Measurements from ENCODE around the gene PITPNM3.
"Not testable (repeated sequence)": the region's sequence is repeated elsewhere in the genome, so short reads cannot be mapped to it uniquely, and the experiment has no call there.

PITPNM3 gene

DNA sequence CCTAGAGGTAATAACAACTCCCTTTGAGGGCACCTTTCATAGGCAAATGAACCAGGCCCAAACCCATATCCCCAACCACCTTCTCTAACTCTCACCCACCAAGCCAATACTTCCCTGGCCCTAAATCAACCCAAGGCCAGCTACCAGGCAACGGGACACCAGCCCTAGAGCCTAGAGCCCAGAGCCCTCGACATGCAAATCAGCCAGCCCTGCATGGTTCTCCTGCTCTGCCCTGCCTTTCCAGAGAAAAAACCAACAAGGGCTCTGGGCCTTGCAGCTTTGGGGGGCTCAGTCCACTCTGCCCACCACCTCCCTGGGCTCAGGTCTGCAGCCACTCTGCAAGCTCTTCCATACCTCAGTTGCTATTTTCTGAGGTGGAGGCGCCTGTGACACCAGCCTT lies 55.0 kb downstream of the PITPNM3 start:
- DNase-seq (ENCODE audit: low spot score): no peak

DNA sequence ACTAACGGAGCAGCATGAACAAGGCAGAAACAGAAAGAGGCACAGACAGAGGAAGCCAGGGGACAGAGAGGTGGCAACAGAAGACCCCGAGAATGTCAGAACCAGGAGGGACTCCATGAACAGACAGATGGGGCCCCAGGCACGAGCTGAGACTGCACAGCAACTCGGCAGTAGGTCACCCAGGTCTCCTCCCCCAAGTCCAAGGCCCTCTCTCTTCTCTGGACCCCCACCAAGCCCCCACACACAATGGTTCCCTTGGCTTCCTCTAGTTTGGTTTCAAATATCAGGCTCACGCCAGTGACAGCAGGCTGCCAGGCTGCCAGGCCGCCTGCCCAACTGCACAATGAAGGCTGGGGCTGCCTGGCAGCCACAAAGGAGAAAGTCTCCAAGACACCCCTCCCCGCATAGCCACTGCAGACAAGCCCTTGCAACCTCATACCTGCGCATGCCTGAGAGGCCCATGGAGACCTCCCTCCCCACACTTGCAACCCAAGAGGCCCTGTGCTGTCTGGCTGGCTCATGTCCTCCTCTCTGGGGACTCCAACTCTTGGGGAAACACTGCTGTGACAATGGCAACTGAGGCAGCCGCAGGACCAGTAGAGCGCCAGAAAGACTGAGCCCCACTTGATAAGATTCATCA lies 57.3 kb downstream of the PITPNM3 start:
- peak; percentile 52 for DNase-seq (ENCODE audit: low spot score)

DNA sequence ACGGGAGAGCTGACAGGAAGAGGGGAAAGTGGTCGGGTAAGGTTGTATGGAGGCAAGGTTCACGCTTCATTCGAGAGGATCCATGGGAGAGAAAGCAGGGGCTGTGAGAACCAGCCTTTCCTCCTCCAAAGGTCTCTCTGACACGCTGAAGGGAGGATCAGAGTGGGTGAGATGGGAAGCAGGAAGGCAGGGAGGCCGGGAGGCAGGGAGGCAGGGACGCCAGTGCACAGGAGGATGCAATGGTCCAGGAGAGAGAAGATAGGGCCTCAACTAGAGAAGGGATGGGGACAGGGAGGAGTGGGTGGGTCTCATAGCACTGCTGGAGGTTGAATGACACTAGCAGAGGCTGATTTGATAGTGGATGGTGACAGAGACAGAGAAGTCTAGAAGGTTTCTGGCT lies 58.0 kb downstream of the PITPNM3 start:
- DNase-seq (ENCODE audit: low spot score): no peak

DNA sequence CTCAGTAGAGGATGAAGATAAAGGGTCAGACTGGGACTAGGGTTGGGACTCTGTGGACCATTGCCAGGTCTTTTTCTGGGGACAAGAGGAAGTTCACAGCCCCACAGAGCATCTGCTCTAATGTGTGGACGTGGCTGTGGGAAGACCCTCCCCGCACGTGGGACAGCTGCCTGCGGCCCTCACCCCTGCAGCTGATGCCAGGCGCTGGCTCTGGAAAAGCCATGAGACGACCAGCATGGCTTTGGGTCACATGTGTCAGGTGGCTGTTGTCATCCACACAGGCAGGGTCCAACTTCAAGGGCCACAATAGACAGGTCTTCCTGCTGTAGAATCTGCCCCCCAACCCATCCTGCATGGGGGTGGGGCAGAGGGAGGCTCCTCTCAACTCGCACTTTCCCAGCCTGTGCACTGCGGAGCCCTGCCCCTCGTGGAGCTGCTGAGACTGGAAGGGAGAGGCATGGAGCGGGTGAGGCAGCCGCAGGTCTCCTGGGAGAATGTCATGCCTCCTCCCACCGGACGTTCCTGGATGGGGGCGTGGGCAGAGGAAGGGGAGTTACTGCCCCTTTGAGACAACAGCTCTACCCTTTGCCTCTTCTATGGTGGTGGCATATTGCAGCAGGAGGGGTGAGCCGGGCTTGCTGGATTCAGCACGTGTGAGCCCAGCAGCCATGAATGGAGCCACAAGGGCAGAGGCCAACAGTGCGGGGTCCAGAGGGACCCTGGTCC lies 58.7 kb downstream of the PITPNM3 start:
- DNase-seq (ENCODE audit: low spot score): no peak

DNA sequence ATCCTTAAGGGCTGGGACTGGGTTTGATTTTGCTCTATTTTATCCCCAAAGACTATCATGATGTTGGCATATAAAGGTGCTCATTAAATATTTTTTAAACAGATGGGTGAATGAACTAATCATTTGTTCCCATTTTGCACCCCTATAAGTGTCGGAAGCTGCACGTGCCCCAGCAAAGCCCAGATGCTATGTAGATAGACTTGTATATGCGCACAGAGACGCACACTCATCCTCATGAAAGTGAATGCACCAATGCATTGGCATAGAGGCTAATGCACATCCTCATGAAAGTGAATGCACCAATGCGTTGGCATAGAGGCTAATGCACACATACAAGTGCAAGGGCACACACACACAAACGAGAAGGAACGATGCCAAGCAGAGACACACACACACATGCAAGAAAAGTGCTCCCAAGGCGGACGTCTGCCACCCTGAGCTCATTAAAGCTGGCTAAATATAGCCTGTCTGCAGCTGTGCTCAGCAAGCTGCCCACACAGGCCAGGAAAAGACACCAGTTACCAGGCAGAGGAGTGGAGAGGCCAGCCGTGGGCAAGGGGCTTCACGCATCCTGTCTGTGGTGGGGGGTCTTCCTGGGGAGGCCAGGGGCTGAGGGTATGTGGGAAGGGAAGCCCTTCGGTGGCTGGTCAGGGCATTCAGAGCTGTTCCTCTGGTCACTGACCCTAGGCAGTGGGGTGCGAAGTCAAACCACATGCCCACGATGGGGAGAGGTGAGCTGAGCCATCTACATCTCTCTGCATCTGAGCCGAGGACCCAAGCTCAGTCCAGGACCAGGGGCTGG lies 59.5 kb downstream of the PITPNM3 start:
- DNase-seq (ENCODE audit: low spot score): no peak

DNA sequence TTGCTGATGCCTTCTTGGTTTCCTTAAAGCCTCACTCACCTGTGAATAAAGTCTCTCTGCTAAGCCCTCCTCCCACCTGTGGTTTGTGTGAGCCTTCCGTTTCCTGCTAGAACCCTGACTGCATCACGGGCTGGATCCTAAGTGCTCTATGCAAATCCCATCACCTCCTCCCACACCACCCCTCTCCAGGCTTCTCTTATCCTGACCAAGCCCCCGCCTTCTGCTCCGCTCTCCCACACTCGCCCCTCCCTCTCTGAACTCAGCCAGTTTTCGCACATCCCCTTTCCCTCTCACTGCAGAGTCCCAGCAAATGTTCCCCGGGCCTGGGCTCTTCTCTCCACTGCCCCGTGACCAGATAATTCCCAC lies 60.3 kb downstream of the PITPNM3 start:
- no peak for DNase-seq (ENCODE audit: low spot score)

DNA sequence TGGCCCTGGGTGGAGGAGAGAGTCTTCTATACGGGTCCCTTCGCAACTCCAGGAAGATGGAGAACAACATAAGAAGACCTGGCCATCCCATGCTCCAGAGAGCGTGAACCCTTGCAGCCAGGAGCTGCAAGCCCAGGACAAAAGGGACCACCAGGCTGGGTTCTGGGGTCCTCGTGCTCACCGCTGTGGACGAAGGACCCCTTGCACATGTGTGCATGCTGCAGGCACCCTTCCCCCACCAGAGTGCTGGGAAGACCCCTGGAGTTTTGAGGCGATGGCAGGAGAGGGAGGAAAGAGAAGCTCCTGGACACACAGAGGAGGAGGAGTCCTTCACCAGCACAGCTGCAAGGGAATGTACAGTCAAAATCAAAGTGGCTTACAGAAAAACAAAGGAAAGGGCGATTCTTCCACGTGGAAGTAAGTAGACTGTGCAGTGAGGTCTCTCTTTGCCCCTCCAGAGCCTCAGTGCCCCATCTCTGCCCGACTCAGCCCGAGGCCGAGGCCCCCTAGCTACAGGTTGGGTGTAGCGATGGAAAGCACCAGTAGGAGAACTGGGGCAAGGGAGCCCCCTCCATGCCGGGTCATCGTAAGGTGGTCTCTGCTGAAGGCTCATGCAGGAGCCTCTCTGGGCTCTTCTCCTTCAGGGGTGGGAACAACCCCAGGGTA lies 60.8 kb downstream of the PITPNM3 start:
- no peak for DNase-seq (ENCODE audit: low spot score)

DNA sequence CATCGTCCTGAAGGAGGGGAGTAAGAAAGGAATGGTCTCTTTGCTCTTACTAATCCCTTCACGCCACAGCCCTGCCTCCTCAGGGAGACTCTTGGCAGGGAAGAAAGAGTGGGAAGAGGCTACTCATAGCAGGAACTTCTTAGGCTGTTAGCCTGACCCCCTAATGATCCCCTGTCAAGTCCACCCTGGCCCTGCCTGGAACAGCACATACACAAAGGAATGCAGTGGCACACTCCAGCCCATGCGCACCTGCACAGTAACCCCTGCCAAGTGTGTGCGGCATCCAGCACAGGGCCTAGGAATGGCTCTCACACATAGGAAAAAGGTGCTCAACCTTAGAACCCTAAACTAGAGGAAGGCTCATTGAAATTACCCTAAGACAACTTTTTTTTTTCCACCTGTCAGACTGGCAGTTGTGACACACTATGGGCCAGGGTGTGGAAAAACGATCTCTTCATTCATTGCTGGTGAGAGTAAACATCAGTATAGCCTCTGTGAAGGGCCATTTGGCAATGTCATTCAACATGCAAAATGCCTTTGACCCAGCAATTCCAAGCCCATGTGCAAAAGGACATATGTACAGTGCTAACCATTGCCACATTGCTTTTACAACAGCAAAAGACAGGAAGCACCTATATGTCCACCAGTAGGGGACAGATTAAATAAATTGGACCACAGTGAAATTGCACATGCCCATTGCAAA lies 62.0 kb downstream of the PITPNM3 start:
- DNase-seq (ENCODE audit: low spot score): no peak

DNA sequence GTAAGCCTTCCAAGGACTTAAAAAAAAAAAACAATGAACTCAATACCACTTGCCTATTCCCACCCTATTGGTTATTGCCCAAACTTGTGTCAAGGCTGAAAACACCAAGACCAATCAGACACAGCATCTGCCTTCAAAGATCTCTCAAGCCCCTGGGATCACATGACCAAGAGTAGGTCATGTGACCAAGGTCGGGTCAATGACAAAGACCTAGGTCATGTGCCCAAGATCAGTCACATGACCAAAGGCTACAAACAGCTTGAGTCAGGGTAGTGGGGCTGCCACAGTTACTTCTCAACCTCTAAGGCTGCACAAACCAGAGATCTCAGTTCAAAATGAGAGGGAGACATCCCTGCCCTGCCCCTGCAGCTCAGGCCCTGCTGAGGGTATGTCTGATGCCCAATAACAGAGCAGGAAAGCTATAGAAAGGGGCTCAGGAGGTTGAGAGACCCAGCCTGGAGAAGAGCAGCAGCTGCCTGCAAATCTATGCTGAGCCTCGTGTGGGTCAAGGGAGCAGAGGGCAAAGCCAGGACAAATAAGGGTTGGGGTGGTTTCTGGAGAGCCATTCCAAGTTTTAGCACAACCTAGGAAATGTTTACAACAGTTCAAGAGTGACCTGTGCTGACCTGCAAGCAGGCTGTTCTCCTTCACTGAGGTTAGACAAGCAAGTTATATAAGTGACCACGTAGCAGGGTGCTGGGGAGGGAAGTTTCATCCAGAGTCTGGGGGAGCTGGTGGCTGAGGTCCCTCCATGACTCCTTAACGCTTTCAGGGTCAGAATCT lies 63.3 kb downstream of the PITPNM3 start:
- DNase-seq (ENCODE audit: low spot score): no peak

DNA sequence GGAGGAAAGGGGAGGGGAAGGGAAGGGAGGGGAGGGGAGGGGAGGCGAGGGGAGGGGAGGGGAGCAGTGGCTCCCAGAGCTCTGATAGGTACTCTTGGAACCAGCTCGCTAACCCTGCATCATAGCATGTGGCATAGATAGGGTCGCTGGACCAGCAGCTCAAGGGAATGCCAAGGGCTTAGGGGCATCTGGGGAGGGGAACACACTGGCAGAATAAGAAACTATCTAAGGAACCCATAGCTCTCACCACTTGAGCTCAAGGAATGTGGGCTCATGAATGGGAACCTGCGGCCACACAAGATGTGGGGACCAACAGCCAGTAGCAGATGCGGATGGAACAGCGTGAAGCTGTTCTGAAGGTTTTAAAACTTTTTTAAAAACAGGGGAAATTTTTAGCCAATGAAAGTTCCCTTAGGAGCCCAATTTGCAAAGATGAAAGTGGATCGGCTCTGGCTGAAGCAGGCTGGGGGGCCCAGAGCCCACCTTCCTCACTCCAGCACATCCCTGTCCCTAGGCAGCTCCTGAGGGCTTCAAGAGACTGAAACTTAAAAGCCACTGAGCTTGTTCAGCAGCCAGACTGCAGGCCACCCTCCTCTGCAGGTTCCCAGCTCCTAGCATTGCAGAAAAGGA lies 65.2 kb downstream of the PITPNM3 start:
- DNase-seq (ENCODE audit: low spot score): no peak

DNA sequence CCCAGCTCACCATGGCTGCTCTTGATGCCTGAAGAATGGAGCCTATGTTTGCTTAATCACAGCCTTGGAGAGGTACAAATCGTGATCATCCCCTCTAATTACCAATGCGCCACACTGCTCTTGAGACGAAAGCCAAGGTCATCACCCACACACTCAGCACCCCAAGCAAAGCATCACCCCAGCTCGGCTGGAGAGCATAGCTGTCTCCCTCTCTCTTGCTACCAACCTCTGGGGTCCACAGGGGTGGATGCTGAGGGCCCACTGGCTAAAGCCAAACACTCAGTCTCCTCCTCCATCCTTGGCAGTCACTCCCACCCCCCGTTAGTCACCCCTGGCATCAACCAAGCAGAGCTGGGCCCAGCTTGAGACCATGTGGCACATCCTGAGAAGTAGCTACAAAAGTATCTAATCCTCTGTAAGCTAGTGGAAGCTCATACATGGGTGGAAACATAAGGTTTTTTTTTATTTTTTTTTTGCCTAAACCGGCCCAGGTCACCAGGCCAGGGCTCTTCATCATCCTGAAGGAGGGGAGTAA lies 67.3 kb downstream of the PITPNM3 start:
- DNase-seq (ENCODE audit: low spot score): no peak

DNA sequence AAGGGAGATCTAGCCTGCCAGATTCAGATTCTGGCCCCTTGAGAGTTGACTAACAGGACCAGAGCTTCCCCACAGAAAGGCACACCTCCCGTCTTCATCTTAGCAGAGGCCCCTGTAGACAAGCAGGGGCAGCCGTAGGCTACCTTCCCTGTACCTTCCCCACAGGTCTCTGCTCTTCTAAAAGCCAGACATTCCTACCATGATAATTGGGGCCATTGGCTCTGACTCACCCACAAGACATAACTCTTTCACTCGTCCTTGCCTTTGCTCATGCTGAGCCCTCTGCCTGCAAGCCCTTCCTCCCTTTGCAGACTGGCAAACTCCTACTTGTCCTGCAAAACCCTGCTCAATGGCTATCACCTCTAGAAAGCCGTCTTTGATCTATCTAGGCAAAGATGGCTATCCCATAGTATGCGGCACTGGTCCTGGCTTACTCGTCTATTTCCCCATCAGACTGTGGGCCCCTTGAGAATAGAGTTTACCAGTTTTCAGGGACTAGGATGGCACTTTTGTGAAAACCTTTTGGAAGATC lies 68.3 kb downstream of the PITPNM3 start:
- no peak for DNase-seq (ENCODE audit: low spot score)

DNA sequence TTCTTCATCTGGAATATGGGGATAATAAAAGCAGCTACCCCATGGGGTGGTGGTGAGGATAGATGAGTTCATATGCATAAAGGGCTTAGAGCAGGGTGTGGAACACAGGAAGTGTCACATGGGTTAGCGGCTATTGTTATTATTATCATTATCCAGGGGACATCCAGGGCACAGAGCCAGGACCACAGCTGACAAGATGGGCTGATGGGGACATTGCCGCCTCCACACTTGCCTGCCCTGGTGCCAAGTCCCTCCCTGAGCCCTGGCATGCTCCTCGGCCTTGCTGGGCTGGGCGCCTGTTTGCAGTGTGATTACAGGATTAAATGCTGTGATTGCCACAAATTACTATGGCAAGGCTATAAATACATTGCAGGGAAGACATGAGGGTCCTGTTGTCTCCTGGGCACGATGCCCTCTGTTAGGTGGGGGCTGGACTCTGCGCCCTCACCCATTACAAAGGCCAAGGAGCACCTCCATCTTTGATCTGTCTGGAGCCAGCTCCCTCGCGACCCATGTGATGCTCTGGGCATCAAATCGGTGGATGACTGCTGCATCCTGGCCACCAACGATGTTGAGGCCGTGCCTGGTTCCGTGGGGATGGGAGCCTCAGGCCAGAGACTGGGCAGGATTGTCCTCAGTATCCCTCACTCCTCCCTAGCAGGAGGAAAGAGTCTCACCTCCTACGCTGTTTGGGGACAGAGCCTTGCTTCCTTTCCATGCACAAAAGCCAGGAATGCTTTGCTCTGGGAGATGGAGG lies 68.9 kb downstream of the PITPNM3 start:
- DNase-seq (ENCODE audit: low spot score): no peak

DNA sequence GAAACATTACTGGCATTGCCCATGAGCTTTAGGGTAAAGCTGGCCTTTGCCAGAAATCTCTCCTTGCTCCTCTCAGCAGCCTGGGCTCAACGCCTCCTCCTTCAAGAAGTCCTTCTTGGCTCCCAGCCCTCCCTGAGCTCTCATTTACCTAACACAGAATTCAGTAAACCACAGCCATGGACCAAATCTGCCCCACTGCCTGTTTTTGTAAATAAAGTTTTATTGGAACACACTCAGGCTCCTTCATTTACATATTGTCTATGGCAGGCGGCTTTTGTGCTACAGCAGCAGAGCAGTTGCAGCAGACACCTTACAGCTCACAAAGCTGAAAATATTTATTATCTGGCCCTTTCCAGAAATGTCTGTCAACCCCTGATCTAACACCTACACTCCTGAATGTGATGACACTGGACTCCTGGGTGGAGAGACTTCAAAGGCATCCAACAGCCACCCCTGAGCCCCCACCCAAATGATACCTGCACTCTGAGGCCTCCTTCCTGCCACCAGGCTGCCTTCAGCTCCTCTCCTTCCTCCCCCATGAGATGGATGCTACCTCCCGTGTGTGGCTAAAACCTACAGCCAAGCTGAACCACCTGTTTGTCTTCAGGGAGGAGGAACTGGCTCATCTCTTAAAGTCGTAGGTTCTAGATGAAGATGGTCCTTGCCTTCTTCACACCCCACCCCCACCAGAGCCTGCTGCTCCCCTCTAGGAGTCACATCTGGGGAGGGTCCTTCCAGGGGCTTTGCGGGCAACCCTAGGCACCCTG lies 70.5 kb downstream of the PITPNM3 start:
- DNase-seq (ENCODE audit: low spot score): no peak

DNA sequence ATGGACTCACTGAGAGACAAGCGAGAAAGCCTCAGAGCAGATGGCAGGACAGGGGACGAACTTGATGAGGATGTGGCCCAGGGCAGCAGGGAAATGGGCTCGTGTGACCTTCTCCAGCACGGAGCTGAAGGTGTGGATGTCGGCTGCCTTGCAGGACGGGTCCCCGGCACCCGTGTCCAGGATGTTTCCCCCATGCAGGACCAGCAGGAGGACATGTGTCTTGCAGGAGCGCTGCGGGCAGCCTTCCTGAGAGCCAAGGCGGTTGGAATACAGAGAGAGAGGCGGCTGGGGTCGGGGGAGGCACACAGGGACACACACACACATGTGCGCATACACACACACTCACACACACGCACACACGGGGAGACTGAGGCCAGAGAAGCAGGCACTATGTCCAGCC lies 72.8 kb downstream of the PITPNM3 start:
- no peak for DNase-seq (ENCODE audit: low spot score)

DNA sequence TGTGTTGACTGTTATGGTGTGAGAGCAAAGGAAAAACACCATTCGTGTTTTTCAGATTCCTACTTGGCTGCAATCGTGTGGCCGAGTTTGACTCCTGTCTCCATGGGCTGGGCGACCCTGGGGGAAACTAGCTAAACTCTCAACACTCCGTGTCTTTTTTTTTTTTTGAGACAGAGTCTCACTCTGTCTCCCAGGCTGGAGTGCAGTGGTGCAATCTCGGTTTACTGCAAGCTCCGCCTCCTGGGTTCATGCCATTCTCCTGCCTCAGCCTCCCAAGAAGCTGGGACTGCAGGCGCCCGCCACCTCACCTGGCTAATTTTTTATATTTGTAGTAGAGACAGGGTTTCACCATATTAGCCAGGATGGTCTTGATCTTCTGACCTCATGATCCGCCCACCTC lies 73.6 kb downstream of the PITPNM3 start:
- DNase-seq (ENCODE audit: low spot score): not testable (repeated sequence)

DNA sequence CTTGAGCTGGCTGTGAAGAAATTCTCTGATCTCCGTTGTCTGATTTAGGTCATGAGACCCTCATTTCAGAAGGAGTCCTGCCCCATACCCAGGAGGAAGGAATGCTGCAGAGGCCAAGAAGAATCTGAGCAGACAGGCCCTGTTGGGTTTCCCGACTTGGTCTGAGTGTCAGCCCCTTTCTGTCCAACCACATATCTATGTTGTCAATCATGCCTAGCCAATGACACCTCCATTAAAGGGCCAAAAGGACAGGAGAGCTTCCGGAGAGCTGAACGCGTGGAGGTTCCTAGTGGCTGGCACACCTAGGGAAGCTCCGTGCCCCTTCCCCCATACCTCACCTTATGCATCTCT lies 74.3 kb downstream of the PITPNM3 start:
- no peak for DNase-seq (ENCODE audit: low spot score)

DNA sequence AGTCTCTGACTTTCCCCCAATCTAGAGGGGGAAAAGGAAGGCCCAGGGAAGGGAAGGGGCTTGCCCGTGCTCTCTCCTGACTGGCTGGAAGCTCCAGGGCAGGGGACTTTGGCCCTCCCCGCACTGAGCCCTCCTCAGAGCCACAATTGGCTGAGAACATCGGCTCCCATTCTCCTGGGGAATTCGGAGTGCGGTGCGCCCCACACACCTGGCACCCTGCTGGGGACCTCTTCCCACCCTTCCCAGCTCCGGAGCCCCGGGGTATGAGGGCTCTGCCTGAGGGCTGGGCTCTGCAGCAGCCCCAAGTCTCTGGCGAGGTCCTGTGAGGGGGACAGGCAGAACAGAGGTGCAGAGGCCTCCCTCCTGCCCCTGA lies 76.1 kb downstream of the PITPNM3 start:
- no peak for DNase-seq (ENCODE audit: low spot score)

Measured in Ammon's horn (tissue), 1 donor.